ENCODE results near the gene PIKFYVE.
"Not testable (repeated sequence)": the region's sequence is repeated elsewhere in the genome, so short reads cannot be mapped to it uniquely, and the experiment has no call there.

Gene PIKFYVE, protein sequence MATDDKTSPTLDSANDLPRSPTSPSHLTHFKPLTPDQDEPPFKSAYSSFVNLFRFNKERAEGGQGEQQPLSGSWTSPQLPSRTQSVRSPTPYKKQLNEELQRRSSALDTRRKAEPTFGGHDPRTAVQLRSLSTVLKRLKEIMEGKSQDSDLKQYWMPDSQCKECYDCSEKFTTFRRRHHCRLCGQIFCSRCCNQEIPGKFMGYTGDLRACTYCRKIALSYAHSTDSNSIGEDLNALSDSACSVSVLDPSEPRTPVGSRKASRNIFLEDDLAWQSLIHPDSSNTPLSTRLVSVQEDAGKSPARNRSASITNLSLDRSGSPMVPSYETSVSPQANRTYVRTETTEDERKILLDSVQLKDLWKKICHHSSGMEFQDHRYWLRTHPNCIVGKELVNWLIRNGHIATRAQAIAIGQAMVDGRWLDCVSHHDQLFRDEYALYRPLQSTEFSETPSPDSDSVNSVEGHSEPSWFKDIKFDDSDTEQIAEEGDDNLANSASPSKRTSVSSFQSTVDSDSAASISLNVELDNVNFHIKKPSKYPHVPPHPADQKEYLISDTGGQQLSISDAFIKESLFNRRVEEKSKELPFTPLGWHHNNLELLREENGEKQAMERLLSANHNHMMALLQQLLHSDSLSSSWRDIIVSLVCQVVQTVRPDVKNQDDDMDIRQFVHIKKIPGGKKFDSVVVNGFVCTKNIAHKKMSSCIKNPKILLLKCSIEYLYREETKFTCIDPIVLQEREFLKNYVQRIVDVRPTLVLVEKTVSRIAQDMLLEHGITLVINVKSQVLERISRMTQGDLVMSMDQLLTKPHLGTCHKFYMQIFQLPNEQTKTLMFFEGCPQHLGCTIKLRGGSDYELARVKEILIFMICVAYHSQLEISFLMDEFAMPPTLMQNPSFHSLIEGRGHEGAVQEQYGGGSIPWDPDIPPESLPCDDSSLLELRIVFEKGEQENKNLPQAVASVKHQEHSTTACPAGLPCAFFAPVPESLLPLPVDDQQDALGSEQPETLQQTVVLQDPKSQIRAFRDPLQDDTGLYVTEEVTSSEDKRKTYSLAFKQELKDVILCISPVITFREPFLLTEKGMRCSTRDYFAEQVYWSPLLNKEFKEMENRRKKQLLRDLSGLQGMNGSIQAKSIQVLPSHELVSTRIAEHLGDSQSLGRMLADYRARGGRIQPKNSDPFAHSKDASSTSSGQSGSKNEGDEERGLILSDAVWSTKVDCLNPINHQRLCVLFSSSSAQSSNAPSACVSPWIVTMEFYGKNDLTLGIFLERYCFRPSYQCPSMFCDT (N-terminal part only)

DNA sequence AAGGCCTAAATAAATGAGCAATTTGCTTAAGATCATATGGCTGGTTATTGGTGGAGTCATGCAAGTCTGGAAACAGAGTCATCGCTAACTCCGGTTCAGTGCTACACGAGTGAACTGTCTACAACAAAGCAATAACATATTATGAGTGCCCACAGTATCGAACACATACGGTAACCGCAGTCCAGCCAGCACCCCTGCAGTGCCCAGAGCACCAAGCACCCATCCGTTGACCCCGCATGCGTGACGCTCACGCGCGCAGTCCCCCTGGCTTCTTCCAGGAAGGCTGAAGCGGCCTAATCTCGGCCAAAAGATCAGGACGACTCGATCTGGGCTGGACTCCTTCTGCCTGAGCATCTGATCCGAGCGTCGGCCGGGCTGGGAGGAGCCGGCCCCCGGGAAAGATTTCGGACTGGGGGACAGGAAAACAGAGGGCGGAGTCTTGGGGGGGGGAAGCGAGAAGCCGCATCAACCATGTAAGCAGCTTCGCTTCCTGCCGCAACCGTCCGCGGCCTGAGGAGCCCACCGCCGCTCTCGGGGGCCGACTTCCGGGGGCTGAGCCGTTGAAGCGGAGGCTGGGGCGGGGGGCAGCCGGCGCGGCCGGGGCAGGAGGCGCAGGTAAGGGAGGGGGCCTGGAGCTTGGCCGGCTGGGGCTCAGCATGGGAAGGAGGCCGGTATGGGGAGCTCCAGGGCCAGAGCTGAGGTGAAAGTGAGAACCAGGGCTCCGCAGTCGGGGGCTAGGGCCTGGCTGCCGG is at the start of gene PIKFYVE:
TSS of gene PIKFYVE (plus strand) at position 455 of the 752 bp plus-strand sequence. CDS start 5,265 bp downstream, outside the sequence.
- Mint-ChIP-seq H3K9me3 (peaks cover 10% of the 10 kb centered on the region), H3K27me3 (ENCODE audit: low read depth, poor library complexity) (no peaks in the 10 kb centered on the region), H3K27ac (peak within 1 kb of the TSS; percentile 99), H3K36me3 (ENCODE audit: low read depth) (peaks cover 13% of the 10 kb centered on the region), H3K4me1 (peaks cover 39% of the 10 kb centered on the region), H3K4me3 (peak within 1 kb of the TSS; percentile 97)
- DNase-seq = peak; percentile 94
- TF ChIP-seq, protein P1, sequence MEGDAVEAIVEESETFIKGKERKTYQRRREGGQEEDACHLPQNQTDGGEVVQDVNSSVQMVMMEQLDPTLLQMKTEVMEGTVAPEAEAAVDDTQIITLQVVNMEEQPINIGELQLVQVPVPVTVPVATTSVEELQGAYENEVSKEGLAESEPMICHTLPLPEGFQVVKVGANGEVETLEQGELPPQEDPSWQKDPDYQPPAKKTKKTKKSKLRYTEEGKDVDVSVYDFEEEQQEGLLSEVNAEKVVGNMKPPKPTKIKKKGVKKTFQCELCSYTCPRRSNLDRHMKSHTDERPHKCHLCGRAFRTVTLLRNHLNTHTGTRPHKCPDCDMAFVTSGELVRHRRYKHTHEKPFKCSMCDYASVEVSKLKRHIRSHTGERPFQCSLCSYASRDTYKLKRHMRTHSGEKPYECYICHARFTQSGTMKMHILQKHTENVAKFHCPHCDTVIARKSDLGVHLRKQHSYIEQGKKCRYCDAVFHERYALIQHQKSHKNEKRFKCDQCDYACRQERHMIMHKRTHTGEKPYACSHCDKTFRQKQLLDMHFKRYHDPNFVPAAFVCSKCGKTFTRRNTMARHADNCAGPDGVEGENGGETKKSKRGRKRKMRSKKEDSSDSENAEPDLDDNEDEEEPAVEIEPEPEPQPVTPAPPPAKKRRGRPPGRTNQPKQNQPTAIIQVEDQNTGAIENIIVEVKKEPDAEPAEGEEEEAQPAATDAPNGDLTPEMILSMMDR (IDR thresholded peaks at IDR 0.05) = no peak

DNA sequence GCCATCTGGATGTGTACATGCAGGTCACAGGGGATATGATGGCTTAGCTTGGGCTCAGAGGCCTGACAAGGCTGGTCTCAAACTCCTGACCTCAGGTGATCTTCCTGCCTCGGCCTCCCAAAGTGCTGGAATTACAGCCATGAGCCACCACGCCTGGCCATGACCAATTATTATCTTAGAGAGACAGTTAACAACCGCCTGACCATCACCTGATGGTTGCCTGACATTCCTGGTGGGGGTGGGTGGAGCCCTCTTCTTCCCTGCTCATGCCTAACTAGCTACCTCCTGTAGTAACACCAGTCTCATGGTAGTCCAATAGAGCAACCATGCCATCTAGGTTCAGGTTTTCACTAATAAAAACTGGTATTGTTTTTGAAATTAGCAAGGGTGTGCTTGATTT is 44.2 kb upstream of the PIKFYVE start:
- H3K36me3 Mint-ChIP-seq (ENCODE audit: low read depth); H3K27ac Mint-ChIP-seq: not testable (repeated sequence)

DNA sequence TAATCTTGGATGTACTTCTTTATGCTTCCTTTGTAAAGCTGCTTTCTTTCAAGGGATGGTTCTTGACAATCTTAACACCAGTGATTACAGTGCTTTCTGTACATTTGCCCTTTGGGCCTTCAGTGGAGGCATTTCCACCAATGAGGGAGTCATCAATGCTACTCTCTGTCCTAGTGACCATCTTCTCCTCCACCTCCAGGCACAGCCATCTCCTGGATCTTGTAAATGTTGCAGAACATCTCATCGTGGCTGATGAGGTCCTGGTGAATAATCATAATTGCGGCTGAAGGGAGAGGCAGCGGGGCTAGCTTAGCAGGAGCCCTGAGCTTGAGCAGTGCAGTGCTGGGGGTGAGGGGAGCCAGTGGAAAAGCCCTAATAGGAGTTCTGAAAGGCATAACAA is 43.7 kb upstream of the PIKFYVE start:
- Mint-ChIP-seq H3K36me3 (ENCODE audit: low read depth) (no peaks in the 10 kb centered on the region), H3K4me1 (peaks cover 5% of the 10 kb centered on the region), H3K9me3 (peaks cover 4% of the 10 kb centered on the region), H3K4me3 (no peak overlapping the region), H3K27ac (no peak overlapping the region), H3K27me3 (ENCODE audit: low read depth, poor library complexity) (peaks cover 4% of the 10 kb centered on the region)
- DNase-seq = no peak
- TF ChIP-seq, protein P1 (IDR thresholded peaks at IDR 0.05) = no peak

More for the DNA sequence above, 44.2 kb upstream of the PIKFYVE start:
- not testable (repeated sequence) for H3K27me3 Mint-ChIP-seq (ENCODE audit: low read depth, poor library complexity); H3K4me1 Mint-ChIP-seq; H3K4me3 Mint-ChIP-seq; DNase-seq; H3K9me3 Mint-ChIP-seq

DNA sequence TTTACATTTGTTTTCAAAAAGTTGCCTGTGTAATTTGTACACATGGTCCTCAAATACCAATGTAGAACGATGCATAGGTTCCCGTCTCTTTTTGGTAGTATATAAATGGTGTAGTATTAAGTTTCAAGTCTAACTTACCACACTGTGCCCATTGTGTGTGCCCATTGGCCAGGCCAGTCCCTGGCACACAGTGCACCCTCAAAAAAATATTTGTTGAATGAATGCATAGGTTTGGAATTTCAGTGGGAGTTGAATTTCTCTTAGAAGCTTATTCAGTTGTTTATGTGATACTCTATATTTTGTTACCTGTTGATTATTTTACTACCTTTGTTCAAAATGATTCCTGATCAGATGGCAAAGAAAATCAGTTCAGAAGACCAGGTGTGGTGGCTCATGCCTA is 41.3 kb upstream of the PIKFYVE start:
- TF ChIP-seq, protein P1 (IDR thresholded peaks at IDR 0.05) = no peak
- H3K36me3 Mint-ChIP-seq (ENCODE audit: low read depth) = no peaks in the 10 kb centered on the region
- H3K27ac Mint-ChIP-seq = no peak overlapping the region
- H3K4me3 Mint-ChIP-seq = no peak overlapping the region
- no peak for DNase-seq
- H3K4me1 Mint-ChIP-seq = peaks cover 4% of the 10 kb centered on the region
- peaks cover 4% of the 10 kb centered on the region for H3K27me3 Mint-ChIP-seq (ENCODE audit: low read depth, poor library complexity)
- H3K9me3 Mint-ChIP-seq = peaks cover 4% of the 10 kb centered on the region

DNA sequence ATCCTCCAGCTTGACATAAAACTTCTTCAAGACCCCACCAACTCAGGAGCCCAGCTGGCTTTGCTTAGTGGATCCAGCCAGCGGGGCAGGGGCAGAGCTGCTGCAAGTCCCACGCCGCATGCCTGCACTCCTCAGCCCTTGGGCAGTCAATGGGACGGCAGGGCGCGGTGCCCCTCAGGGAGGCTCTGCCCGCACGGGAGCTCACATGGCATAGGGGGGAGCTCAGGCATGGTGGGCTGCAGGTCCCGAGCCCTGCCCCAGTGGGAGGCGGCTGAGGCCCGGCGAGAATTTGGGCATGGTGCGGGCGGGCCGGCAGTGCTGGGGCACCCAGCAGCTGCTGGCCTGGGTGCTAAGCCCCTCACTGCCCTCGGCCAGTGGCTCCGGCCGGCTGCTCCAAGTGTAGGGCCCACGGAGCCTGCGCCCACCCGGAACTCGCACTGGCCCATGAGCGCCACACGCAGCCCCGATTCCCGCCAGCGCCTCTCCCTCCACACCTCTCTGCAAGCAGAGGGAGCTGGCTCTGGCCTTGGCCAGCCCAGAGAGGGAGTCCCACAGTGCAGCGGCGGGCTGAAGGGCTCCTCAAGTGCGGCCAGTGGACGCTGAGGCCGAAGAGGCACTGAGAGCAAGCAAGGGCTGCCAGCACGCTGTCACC is 38.3 kb upstream of the PIKFYVE start:
- no peak overlapping the region for H3K27ac Mint-ChIP-seq
- no peak for DNase-seq
- peaks cover 23% of the 10 kb centered on the region for H3K9me3 Mint-ChIP-seq
- no peaks in the 10 kb centered on the region for H3K36me3 Mint-ChIP-seq (ENCODE audit: low read depth)
- TF ChIP-seq, protein P1 (IDR thresholded peaks at IDR 0.05) = no peak
- peaks cover 10% of the 10 kb centered on the region for H3K27me3 Mint-ChIP-seq (ENCODE audit: low read depth, poor library complexity)
- no peaks in the 10 kb centered on the region for H3K4me1 Mint-ChIP-seq
- H3K4me3 Mint-ChIP-seq = no peak overlapping the region
